Renal pelvis (tissue), 1 donor: ENCODE data around the gene LASP1NB.
"Not testable (repeated sequence)": the region's sequence is repeated elsewhere in the genome, so short reads cannot be mapped to it uniquely, and the experiment has no call there.

Experiments
- DNase-seq: peaks from one replicate; pipeline ENCODE4 v3.0.0-alpha.2; 2013

LASP1NB gene

DNA sequence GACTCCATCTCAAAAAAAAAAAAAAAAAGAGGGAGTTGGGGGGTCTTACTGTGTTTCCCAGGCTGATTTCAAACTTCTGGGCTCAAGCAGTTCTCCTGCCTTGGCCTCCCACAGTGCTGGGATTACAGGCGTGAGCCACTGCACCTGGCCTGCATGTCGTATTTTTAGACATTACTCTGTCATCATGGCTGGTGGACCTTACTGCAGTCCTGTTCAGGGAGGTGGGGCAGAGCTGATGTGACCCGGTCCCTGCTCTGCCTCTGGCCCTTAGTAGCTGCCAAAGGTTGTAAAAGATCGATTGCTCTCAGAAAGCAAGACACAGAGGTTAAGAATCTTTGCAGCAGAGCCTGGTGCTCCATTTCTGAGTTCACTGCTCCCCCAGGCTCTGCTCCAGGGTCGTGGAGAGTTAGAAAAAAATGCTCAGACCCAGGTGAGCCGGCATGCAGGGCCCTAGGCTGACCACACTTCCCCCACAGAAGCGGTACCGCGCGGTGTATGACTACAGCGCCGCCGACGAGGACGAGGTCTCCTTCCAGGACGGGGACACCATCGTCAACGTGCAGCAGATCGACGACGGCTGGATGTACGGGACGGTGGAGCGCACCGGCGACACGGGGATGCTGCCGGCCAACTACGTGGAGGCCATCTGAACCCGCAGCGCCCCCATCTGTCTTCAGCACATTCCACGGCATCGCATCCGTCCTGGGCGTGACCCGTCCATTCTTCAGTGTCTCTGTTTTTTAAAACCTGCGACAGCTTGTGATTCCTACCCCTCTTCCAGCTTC, 7.1 kb upstream of the LASP1NB start:
- DNase-seq = no peak

DNA sequence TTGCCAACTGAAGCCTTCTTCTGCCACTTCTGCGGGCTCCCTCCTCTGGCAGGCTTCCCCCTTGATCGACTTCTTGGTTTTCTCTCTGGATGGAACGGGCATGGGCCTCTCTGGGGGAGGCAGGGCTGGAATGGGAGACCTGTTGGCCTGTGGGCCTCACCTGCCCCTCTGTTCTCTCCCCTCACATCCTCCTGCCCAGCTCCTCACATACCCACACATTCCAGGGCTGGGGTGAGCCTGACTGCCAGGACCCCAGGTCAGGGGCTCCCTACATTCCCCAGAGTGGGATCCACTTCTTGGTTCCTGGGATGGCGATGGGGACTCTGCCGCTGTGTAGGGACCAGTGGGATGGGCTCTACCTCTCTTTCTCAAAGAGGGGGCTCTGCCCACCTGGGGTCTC, 6.5 kb upstream of the LASP1NB start:
- no peak for DNase-seq

DNA sequence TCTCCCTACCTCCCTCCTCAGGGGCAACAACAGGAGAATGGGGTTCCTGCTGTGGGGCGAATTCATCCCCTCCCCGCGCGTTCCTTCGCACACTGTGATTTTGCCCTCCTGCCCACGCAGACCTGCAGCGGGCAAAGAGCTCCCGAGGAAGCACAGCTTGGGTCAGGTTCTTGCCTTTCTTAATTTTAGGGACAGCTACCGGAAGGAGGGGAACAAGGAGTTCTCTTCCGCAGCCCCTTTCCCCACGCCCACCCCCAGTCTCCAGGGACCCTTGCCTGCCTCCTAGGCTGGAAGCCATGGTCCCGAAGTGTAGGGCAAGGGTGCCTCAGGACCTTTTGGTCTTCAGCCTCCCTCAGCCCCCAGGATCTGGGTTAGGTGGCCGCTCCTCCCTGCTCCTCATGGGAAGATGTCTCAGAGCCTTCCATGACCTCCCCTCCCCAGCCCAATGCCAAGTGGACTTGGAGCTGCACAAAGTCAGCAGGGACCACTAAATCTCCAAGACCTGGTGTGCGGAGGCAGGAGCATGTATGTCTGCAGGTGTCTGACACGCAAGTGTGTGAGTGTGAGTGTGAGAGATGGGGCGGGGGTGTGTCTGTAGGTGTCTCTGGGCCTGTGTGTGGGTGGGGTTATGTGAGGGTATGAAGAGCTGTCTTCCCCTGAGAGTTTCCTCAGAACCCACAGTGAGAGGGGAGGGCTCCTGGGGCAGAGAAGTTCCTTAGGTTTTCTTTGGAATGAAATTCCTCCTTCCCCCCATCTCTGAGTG, 5.9 kb upstream of the LASP1NB start:
- no peak for DNase-seq

DNA sequence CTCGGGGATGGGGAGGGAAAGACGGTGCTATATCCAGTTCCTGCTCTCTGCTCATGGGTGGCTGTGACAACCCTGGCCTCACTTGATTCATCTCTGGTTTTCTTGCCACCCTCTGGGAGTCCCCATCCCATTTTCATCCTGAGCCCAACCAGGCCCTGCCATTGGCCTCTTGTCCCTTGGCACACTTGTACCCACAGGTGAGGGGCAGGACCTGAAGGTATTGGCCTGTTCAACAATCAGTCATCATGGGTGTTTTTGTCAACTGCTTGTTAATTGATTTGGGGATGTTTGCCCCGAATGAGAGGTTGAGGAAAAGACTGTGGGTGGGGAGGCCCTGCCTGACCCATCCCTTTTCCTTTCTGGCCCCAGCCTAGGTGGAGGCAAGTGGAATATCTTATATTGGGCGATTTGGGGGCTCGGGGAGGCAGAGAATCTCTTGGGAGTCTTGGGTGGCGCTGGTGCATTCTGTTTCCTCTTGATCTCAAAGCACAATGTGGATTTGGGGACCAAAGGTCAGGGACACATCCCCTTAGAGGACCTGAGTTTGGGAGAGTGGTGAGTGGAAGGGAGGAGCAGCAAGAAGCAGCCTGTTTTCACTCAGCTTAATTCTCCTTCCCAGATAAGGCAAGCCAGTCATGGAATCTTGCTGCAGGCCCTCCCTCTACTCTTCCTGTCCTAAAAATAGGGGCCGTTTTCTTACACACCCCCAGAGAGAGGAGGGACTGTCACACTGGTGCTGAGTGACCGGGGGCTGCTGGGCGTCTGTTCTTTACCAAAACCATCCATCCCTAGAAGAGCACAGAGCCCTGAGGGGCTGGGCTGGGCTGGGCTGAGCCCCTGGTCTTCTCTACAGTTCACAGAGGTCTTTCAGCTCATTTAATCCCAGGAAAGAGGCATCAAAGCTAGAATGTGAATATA, 4.8 kb upstream of the LASP1NB start:
- DNase-seq = no peak

DNA sequence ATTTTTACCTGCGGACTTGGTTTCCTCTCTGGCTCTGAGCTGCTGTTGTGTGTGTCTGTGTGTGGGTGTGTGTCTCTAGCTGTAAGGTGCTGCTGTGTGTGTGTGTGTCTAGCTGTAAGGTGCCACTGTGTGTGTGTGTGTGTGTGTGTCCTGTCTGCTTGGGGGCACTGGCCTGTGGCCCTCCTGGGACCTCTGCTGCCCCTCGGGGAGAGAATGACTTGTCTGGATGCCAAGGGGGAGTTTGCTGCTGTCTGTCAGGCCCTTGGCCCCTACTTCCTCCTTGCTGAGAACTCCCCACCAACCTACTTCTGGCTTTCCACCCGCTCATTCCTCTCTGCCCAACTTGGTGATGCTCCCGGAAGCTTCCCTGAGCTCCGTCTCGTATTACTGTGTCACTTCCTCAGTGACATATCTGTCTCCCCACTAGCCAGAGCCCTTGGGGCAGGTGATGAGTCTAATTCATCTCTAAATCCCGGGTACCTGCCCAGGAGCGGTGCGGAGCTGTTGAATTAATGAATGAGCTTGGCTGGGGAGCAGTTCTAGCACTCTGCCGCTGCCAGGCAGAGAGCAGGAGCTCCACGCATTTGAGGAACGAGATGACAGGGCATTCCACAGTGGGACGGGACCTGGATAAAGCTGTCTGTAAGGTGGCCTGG, 3.5 kb upstream of the LASP1NB start:
- DNase-seq = no peak

DNA sequence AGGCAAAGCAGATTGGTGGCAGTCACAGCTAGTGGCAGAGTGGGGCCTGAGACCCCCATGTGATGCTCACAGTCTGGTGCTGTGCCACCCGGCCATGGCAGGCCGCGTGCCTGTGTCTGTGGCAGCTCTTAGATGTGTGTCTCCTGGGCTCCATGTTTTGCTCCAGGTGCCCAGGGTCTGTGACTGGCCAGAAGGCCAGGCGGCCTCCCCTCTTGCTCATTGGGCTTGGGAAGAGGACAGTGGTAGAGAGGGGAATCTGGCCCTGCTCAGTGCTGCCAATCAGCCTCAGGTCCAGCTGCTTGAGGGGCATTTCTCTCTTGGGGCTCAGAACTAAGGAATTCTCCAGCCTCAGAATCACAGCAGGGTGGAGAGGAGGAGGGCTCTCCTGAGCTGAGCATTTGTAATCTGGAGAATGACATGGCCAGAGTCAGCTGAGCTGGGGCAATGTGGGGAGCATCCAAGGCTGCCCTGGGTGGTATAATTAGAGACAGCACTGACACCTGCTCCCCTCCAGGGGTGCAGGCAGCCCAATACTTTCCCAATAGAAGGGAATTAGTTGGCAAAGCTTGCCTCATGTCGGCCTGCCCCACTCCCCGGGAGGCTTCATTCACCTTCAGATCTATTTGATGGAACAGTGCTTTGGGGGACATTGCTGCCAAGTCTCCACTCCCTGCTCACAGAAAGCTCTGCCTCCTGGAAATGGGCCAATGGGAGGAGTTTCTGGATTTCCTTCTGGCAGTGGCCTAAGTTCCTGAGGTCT, 2.7 kb upstream of the LASP1NB start:
- no peak for DNase-seq

DNA sequence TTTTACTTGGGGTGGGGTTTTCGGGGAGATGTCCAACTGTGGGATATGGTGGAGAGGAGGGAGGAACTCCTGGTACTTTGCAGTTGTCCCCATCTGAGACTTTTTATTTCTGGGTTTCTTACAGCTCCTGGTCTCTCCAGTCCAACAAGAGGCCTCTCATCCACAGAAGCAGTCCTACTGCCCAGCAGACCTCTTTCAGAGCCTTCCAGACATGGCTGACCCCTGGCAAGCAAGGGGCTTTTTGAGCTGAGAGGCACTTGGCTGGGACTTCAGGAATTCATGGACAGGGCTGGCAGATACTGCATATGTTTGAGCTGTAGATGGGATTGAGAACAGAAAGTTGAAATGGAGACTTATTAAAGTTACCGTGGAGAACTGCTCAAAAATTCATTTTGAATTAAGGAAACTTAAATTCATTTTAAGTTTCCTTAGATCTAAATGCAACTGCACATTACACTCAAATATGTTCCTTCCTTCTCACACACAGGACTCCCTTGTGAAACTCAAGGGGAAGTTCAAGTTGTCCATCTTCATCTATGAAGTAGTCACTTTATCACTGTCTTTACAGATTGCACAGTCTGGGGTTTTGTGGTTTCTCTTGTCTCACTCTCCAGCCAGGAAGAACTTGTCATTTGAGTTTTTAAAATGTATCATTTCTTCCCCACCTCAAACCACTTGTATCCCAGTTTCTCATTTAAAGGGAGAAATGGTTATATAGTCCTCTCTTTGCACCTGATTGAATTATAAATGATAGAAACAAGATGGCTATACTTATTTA, 1.1 kb downstream of the LASP1NB start:
- DNase-seq = no peak

DNA sequence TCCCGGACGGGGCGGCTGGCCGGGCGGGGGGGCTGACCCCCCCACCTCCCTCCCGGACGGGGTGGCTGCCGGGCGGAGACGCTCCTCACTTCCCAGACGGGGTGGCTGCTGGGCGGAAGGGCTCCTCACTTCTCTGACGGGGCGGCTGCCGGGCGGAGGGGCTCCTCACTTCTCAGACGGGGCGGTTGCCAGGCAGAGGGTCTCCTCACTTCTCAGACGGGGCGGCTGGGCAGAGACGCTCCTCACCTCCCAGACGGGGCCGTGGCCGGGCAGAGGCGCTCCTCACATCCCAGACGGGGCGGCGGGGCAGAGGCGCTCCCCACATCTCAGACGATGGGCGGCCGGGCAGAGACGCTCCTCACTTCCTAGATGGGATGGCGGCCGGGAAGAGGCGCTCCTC, 5.4 kb downstream of the LASP1NB start:
- not testable (repeated sequence) for DNase-seq

DNA sequence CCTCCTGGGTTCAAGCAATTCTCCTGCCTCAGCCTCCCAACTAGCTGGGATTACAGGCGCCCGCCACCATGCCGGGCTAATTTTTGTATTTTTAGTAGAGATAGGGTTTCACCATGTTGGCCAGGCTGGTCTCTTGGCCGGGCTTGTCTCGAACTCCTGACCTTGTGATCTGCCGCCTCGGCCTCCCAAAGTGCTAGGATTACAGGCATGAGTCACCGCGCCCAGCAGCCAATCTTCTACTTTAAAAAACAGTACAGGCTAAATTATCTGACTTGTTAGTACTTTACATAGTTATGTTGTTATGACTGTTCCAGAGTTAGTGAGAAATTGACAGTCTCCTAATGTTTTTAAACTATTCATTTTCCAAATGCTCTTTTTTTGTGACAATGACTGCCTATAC, 8.5 kb downstream of the LASP1NB start:
- DNase-seq = not testable (repeated sequence)

DNA sequence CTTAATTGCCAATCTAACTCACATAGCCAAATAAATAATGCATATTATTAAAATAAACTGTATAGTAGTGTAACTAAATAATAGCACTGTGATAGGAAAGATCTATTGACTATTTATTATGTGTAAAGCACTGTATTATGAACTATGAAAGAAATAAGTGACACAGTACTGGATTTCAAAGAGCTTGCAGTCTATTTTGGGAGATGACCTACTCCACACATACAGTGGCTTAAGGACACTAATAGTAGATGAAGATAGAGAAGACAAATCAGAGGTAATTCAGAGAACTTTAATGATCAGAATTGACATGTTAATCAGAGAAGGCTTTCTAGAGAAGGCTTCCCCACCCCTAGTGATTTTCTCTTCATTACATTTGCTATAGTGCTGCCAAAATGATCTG, 14.6 kb downstream of the LASP1NB start:
- no peak for DNase-seq

DNA sequence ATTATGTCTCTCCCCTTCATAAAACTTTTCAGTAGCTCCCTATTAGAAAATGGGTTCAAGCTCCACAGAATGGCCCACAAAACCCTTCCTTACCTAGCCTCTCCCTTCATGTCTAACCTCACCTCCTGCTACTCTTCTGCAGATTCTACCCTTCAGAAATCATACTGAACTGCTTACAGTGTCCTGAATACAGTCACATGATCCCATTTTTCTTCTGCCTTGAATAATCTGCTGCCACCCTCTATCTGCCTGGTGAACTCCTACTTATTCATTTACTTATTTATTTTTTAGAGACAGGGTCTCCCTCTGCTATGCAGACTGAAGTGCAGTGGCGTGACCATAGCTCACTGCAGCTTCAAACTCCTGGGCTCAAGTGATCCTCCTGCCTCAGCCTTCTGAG, 15.0 kb downstream of the LASP1NB start:
- no peak for DNase-seq

DNA sequence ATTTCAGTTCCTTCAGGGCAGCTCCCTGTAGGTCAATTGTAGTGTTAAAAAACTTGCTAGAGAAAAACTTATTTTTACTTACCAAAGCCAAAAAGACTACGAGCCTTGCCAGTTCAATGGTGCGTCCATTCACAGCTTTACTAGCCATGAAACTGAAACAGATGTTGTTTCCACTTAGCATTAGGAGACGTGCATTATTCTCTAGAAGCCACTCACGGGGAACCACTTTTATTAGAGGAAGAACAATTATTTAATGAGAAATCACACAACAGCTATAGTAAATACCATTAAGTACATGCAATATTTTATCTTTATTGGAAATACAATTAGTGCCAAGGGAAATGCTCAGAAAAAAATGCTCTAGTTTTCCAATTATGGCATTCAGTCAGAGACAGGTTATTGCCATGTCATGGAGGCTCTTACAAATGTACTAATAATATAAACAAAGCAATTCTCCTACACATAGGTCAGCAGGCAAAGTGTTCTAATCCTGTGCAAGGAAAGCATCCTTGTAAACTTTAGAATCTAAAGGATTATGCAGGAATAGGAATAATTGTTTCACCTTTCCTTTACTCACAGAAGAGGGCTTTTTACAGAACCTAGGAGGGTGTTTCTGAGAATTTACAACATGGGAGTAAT, 17.4 kb downstream of the LASP1NB start:
- DNase-seq = no peak

DNA sequence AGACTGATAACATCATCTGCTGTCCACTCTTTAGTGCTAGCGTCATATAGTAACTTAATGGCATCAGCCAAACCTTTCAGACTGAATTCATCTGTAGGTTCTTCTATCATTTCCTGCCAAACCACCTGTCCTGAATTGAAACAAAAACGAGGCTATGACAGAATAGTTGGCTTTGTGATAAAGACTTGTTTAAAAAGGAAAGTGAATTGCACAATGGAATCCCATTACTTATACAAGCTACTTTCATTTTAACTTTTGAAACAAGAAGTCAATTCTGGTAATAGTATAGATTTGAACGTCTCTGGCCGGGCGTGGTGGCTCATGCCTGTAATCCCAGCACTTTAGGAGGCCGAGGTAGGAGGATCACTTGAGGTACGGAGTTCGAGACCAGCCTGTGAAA, 18.2 kb downstream of the LASP1NB start:
- DNase-seq = no peak

DNA sequence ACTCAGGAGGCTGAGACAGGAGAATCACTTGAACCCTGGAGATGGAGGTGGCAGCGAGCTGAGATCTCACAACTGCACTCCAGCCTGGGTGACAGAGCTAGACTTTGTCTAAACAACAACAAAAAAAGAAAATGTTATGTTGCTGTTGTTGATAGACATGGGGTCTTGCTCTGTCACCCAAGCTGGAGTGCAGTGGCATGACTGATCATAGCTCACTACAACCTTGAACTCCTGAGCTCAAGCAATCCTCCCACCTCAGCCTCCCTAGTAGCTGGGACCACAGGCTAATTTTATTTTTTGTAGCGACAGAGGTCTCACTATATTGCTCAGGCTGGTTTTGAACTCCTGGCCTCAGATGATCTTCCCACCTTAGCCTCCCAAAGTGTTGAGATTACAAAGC, 21.8 kb downstream of the LASP1NB start:
- no peak for DNase-seq

DNA sequence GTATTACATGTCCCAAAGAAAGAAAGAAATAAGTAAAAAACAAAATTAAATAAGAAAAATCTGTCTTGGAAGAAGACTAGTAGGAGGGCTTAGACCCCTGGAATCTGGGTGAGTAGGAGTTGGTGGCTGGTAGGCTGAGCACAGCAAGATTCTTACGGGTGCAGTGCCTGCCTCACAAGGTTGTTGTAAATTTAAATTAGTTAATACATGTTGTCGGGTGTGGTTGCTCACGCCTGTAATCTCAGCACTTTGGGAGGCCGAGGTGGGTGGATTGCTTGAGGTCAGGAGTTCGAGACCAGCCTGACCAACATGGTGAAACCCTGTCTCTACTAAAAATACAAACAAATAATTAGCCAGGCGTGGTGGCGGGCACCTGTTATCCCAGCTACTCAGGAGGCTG, 28.4 kb downstream of the LASP1NB start:
- DNase-seq = not testable (repeated sequence)

DNA sequence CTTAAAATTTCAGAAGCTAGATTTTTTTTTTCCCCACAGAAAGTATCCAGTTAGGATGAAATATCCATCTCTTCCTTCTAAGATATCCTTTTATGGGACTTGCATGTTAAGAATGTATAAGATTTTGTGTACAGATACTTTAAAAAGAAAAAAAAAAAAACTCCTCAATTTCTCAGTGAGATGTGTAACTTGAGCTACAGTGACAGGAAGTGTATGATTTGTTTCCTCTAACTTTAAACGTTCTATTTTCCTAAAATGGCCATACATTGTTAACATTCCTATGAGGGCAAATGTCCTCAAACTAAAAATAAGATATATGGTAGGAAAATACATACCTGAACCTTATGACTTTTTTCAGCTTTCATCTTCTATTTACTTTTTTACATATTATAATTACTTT, 32.9 kb downstream of the LASP1NB start:
- no peak for DNase-seq

DNA sequence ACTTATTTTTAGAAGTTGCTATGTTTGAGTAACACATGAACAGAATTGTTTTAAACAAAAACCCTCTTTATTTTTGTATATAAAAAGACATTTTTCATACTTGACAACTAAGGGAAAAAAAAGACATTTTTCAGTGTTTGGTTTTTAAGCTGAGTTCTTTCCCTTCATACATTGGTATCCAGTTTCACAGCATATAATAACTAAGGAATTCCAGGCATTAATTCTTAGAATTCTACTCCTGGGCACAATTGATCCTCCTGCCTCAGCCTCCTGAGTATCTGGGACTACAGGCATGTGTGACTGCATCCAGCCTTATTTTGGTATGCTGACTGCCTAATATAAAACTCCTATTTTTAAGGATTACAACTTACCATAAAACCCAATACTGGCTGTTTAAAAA, 33.3 kb downstream of the LASP1NB start:
- DNase-seq = no peak

DNA sequence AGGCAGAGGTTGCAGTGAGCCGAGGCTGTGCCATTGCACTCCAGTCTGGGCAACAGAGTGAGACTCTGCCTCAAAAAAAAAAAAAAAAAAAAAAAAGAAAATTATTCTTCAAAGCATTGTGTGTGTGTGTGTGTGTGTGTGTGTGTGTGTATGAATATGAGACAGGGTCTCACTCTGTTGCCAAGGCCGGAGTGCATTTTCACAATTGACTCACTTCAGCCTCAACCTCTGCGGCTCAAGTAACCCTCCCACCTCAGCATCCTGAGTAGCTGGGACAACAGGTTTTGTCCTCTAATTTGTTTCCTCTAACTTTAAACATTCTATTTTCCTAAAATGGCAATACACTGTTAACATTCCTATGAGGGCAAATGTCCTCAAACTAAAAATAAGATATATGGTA, 34.1 kb downstream of the LASP1NB start:
- DNase-seq = no peak

DNA sequence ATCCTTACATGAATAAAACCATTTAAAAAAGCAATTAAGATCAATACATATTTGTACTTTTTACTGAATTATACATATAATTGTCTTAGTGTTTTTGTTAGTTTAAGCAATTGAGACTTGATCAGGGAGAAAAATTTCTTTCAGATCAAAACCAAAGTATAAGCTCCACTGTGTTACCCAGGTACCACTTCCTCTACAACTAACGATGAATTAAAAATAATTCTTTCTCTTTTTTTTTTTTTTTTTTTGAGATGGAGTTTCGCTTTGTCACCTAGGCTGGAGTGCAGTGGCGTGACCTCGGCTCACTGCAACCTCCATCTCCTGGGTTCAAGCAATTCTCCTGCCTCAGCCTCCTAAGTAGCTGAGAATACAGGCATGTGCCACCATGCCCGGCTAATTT, 35.0 kb downstream of the LASP1NB start:
- DNase-seq = no peak

DNA sequence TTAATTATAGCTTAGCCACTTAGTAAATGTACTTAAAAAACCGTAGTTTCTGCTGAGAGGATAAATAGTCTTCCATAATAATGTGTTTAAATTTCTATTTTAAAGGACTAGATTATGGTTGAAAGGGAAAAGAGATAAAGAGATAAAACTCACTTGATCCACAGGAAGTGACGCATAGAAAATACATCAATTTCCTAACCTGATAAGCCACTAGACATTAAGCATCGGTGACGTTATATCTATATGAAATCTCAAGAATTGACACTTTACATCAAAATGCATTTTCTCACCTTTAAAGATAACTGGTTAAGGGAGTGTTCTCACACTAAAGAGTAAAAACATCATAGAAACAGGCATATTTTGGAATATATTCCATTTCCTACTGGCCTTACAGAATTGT, 36.0 kb downstream of the LASP1NB start:
- DNase-seq = no peak
